ENCODE data around the gene GSTA3.

DNA sequence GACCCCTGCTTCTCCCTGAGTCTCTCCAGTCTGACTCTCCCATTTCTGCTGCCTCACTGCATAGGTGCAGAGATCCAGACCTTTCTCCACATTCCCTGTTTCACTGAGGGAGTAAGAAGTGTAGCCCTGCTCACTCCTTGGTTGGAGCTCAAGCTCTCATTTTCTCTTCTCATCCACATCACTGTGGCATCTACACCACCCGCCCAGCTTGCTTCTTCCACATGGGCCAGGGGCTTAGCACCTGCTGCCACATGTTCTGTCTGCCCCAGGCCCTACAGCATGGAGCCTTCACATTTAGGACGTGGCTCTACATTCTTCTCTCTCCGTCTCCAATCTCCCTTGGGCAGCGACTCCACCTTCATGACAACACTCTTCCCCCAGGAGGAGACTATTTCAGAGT lies 60.4 kb downstream of the GSTA3 start:
- TF ChIP-seq GATA2 (IDR thresholded peaks at IDR 0.05; ENCODE audit: low read depth, low read length) (no peak), GATA3 (IDR thresholded peaks at IDR 0.05; ENCODE audit: low read depth, low read length) (no peak)

All from SH-SY5Y (cell line).